ENCODE data around the gene ADAMTS2. TPM values are rescaled to one million over a fixed set of nuclear protein-coding genes. Genes with fewer than 3 reads are reported as not detected.

The ADAMTS2 gene
- total RNA-seq, 1 donor from 2014 or later = 152 TPM

- DNase-seq (ENCODE audit: low spot score) = no peak
Measured at GRCh38 chr5:179254638-179255271, 90.5 kb downstream of the ADAMTS2 start.

GRCh38 chr5:179253730-179254129 lies 91.5 kb downstream of the ADAMTS2 start:
- no peak for DNase-seq (ENCODE audit: low spot score)

DNA sequence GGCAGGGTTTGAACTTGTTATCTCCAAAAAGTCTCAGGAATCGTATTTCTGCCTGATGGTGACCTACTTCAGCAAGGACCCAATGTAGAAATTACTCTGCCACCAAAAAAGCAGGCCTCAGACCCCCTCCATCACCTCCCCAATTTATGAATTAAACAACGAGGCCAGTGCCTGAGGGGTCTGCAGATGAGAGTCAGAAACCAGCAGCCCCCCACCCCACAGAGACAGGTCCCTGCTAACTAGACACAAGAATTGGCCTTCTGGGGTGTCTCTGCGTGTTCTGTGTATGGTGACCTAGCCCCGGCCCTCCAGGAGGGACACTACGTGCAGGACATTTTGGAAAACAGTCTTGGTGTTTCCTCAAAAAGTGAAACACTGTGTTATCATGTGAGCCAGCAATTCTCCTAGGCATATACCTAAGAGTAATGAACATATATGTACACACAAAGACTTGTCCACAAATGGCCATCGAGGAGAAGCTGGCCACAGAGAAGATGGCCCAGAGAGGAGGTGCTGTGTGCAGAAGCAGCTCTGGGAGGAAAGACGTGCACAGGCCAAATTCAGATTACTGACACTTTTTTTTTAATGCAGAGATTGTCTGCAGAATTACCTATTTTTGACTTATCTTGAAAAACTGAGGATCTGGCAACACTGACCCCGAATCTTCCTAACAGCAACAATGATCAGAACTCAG lies 93.8 kb downstream of the ADAMTS2 start:
- no peak for DNase-seq (ENCODE audit: low spot score)

DNA sequence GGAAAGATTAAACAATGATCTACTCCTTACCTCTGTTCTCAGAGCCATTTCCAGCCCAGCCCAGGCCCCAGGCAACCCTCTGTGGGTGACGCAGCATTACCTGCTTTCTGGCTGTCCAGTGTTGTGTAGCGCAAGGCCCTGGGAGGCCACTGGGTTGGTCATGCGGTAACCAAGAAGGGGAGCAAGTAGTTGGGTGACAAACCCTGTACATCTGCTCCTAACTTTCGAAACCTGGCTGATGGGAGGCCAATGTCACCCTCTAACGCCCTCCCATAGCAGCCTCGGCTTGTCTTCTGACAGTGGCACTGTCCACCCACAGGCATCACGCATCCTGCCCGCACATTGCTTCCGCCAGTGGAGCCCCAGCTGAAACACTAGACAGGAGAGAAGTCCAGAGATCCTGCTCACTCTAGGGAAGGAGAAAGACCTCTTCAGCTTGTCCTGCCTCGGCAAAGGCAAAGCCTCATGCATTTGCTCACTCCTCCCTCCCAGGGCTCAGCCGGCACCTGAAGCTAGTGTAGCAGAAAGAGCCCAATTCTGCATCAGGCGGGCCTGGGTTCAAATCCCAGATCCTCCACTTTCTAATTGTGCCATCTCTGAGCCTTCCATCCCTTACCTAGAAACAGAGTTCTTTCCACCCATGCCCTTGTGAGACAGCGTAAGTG lies 94.6 kb downstream of the ADAMTS2 start:
- DNase-seq (ENCODE audit: low spot score) = no peak

- DNase-seq (ENCODE audit: low spot score) = no peak
Measured at GRCh38 chr5:179246227-179246626, 99.0 kb downstream of the ADAMTS2 start.

- no peak for DNase-seq (ENCODE audit: low spot score)
Measured at GRCh38 chr5:179245031-179245430, 100.2 kb downstream of the ADAMTS2 start.

- DNase-seq (ENCODE audit: low spot score) = no peak
Measured at GRCh38 chr5:179244044-179244443, 101.2 kb downstream of the ADAMTS2 start.

GRCh38 chr5:179243333-179243732 lies 101.9 kb downstream of the ADAMTS2 start:
- DNase-seq (ENCODE audit: low spot score) = peak; percentile 77

DNA sequence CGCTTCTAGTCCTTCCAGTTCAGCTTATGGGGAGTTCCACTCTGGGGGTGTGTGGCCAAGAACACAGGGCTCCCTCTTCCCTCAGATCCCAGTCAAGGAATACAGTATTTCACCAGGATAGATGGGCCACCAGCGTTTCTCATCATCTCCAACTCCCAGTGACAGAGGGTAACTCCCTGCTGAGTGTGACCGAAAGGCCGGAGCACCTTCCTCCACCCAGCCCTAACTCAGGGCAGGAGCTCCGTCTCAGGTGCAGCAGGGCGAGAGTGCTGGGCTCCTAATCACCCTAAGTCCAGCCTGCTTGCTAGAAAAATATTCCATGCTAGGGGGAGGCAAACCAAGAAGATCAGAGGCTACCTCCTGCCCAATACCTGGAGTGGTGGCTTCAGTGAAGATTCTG lies 102.6 kb downstream of the ADAMTS2 start:
- no peak for DNase-seq (ENCODE audit: low spot score)

GRCh38 chr5:179241764-179242370 lies 103.4 kb downstream of the ADAMTS2 start:
- DNase-seq (ENCODE audit: low spot score) = no peak

GRCh38 chr5:179241175-179241574 lies 104.1 kb downstream of the ADAMTS2 start:
- DNase-seq (ENCODE audit: low spot score) = no peak

GRCh38 chr5:179240561-179240960 lies 104.7 kb downstream of the ADAMTS2 start:
- DNase-seq (ENCODE audit: low spot score) = no peak

DNA sequence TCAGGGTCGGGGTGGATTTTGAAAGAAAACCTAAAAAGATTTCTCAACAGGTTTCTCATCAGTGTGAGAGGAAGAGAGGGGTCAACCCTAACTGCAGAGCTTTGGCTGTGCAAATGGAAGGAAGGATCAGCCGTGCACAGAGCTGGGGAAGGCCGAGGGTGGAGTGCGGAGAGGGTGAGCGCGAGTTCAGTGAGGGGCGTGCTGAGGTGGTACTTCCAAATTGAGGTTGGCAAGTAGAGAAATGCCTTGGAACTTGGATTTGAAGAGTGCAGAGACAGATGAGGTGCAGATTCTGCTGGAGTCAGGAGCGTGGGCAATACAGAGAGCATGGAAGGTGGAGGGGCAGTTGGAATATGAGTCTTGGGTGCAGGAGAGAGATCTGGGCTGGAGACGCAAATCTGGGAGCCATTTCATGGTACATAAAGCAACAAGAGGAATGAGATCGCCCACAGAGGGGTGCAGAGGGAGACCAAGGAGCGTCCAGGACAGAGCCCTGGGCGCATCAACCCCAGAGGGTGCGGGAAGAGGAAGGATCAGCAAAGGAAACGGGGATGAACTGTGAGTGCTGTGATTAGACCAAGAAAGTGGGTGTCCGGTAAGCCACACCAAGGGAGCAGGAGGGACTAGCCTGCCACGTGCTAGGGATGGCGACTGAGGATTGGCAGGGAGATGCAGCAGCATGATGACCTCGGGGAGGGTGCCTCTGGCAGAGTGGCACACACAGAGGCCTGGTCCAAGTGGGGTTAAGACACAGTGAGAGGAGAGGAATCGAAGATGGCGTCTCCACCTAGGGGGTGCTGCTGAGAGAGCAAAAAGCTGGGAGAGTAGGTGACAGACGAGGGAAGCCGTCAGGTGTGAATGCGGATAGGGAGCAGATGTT lies 105.8 kb downstream of the ADAMTS2 start:
- no peak for DNase-seq (ENCODE audit: low spot score)

GRCh38 chr5:179238628-179238970 lies 106.7 kb downstream of the ADAMTS2 start:
- DNase-seq (ENCODE audit: low spot score) = no peak

DNA sequence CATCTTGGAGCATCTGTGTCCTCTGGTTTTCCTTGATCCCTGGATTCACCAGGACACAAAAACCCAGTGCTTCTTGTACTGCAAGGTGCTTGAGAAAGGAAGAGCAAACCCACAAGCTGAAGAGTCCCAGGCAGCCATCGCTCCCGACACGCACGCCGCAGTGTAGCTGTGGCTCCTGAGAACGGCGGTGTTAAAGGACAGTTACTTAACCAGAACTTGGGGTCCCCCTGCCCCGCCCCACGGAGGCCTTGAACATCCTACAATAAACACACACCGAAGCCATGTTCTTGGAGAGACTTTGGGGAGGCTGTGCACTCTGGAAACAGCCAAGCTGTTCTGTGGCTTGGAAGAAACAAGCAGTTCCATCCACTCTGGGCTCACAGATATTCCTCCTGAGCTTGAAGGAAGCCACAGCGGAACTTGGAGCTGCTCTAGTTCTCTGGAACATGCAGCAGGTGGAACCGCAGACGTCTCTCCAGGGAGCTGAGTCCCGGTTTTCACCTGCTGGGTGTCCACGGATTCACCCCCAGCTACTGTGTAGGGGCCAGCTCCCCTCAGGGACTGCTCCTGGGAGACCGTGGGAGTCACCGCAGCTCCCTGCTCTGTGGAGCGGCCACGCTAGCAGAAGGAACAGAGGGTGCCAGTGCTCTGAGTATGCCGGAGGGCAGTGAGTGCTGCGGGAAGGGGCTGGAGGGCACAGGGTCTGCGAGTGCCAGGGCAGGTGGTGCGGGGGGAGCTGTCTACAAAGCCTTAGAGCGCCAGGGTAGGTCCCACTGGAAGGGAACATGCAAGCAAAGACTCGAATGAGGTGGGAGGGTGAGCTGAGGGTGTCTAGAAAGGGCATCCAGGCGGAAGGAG lies 107.3 kb downstream of the ADAMTS2 start:
- no peak for DNase-seq (ENCODE audit: low spot score)

- peak; percentile 19 for DNase-seq (ENCODE audit: low spot score)
Measured at GRCh38 chr5:179235416-179236400, 109.6 kb downstream of the ADAMTS2 start.

GRCh38 chr5:179234563-179235135 lies 110.6 kb downstream of the ADAMTS2 start:
- DNase-seq (ENCODE audit: low spot score) = no peak

- DNase-seq (ENCODE audit: low spot score) = no peak
Measured at GRCh38 chr5:179233909-179234562, 111.2 kb downstream of the ADAMTS2 start.

Measured in umbilical cord (tissue), 2 donors.